ENCODE measurements around the gene DGKB. TPM values are rescaled to one million over a fixed set of nuclear protein-coding genes. Genes with fewer than 3 reads are reported as not detected.

The DGKB gene
- total RNA-seq, 1 experiment from 2014 or later = not detected

DNA sequence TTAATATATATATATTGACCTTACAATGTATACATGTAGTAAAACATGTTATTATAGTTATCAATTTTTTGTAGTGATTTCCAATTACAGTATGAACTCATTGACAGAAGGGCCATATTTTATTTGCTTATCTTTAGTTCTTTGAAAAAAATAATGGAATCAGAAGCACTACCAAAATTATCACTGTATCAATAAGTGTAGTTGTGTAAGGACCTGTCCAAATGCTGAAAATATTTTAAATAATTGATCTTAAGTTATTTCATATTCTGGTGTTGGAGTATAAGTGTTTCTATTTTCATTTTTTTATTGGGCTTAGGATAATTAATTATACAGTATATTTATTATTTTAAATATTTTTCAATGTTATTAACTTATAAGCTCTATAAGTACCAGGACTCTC, 8.5 kb upstream of the DGKB start:
- DNase-seq = no peak
- intact Hi-C loops (cut with micrococcal nuclease; ENCODE audit: unreplicated experiment) = no loop called here
- no TSS peak for BruUV-seq (replicated peaks)
- no peak overlapping the region for H3K27ac Mint-ChIP-seq (ENCODE audit: unreplicated experiment)
- H3K4me1 Mint-ChIP-seq (ENCODE audit: low read depth, unreplicated experiment) = no peaks in the 10 kb centered on the region
- H3K4me3 Mint-ChIP-seq (ENCODE audit: low read depth, unreplicated experiment) = no peak overlapping the region
- no peaks in the 10 kb centered on the region for H3K9me3 Mint-ChIP-seq (ENCODE audit: low read depth, unreplicated experiment)
- no peaks in the 10 kb centered on the region for H3K36me3 Mint-ChIP-seq (ENCODE audit: insufficient read depth, unreplicated experiment)
- CTCF ChIA-PET = interaction anchor here (0.5 to 0.7 kb wide), 2 partner anchors 26 to 222 kb away, joined by 3 to 4 read pairs; no protein-coding TSS in a partner anchor
- no peak for TF ChIP-seq CTCF (IDR thresholded peaks at IDR 0.05; ENCODE audit: unreplicated experiment)
- H3K27me3 Mint-ChIP-seq (ENCODE audit: unreplicated experiment) = no peaks in the 10 kb centered on the region

- Mint-ChIP-seq H3K9me3 (ENCODE audit: low read depth, unreplicated experiment) (no peaks in the 10 kb centered on the region), H3K4me1 (ENCODE audit: low read depth, unreplicated experiment) (no peaks in the 10 kb centered on the region), H3K27me3 (ENCODE audit: unreplicated experiment) (no peaks in the 10 kb centered on the region), H3K36me3 (ENCODE audit: insufficient read depth, unreplicated experiment) (no peaks in the 10 kb centered on the region), H3K27ac (ENCODE audit: unreplicated experiment) (no peak overlapping the region), H3K4me3 (ENCODE audit: low read depth, unreplicated experiment) (no peak overlapping the region)
- CTCF ChIA-PET = no interaction called here
- no TSS peak for BruUV-seq (replicated peaks)
- no peak for TF ChIP-seq CTCF (IDR thresholded peaks at IDR 0.05; ENCODE audit: unreplicated experiment)
- intact Hi-C loops (cut with micrococcal nuclease; ENCODE audit: unreplicated experiment) = no loop called here
- DNase-seq = no peak
Measured at GRCh38 chr7:14908697-14909096, 6.1 kb upstream of the DGKB start.

GRCh38 chr7:14905764-14906163, 3.2 kb upstream of the DGKB start:
- Mint-ChIP-seq H3K27ac (ENCODE audit: unreplicated experiment) (no peak overlapping the region), H3K27me3 (ENCODE audit: unreplicated experiment) (no peaks in the 10 kb centered on the region), H3K9me3 (ENCODE audit: low read depth, unreplicated experiment) (no peaks in the 10 kb centered on the region), H3K4me1 (ENCODE audit: low read depth, unreplicated experiment) (no peaks in the 10 kb centered on the region), H3K36me3 (ENCODE audit: insufficient read depth, unreplicated experiment) (no peaks in the 10 kb centered on the region), H3K4me3 (ENCODE audit: low read depth, unreplicated experiment) (no peak overlapping the region)
- intact Hi-C loops (cut with micrococcal nuclease; ENCODE audit: unreplicated experiment) = no loop called here
- no peak for TF ChIP-seq CTCF (IDR thresholded peaks at IDR 0.05; ENCODE audit: unreplicated experiment)
- no peak for DNase-seq
- CTCF ChIA-PET = interaction anchor here (0.5 kb wide), 1 partner anchor 1381 kb away, joined by 3 read pairs; no protein-coding TSS in a partner anchor
- no TSS peak for BruUV-seq (replicated peaks)

- intact Hi-C loops (cut with micrococcal nuclease; ENCODE audit: unreplicated experiment) = no loop called here
- no peak for DNase-seq
- no TSS peak for BruUV-seq (replicated peaks)
- H3K27ac Mint-ChIP-seq (ENCODE audit: unreplicated experiment) = no peak overlapping the region
- H3K4me3 Mint-ChIP-seq (ENCODE audit: low read depth, unreplicated experiment) = no peak overlapping the region
- no peaks in the 10 kb centered on the region for H3K27me3 Mint-ChIP-seq (ENCODE audit: unreplicated experiment)
- H3K4me1 Mint-ChIP-seq (ENCODE audit: low read depth, unreplicated experiment) = peaks cover 6% of the 10 kb centered on the region
- CTCF ChIA-PET = no interaction called here
- no peaks in the 10 kb centered on the region for H3K9me3 Mint-ChIP-seq (ENCODE audit: low read depth, unreplicated experiment)
- no peak for TF ChIP-seq CTCF (IDR thresholded peaks at IDR 0.05; ENCODE audit: unreplicated experiment)
- H3K36me3 Mint-ChIP-seq (ENCODE audit: insufficient read depth, unreplicated experiment) = no peaks in the 10 kb centered on the region
Measured at GRCh38 chr7:14900051-14900450, 2.5 kb downstream of the DGKB start.
